Measurements from ENCODE around the gene CNPY3. TPM values are rescaled to one million over a fixed set of nuclear protein-coding genes. Genes with fewer than 3 reads are reported as not detected.
A peak's percentile ranks its signal among the peaks of the same experiment; 100 is the strongest.

The CNPY3 gene
- total and polyA plus RNA-seq, 2 of the 13 experiments (the other 11 are each of a cell fraction or from before 2014, with no cell fraction given), result 42.3 to 60.2 TPM

GRCh38 chr6:42938987-42939809 is 9.9 kb downstream of the CNPY3 start (continued):
- no peak for TF ChIP-seq CEBPZ (IDR thresholded peaks at IDR 0.05; ENCODE audit: low read length)
- no peak for TF ChIP-seq ZKSCAN1 (IDR thresholded peaks at IDR 0.05; ENCODE audit: low read length)
- peak; percentile 79 for TF ChIP-seq ZFP1 (CRISPR knock-in tag; IDR thresholded peaks at IDR 0.05)
- TF ChIP-seq FOXO1 (CRISPR knock-in tag; IDR thresholded peaks at IDR 0.05), result peak; percentile 99
- peak; percentile 61 for TF ChIP-seq NFYC (CRISPR knock-in tag; IDR thresholded peaks at IDR 0.05)
- TF ChIP-seq MBD4 (IDR thresholded peaks at IDR 0.05; ENCODE audit: borderline replicate concordance, low read length), result no peak
- peak; percentile 94 for TF ChIP-seq HOMEZ (CRISPR knock-in tag; IDR thresholded peaks at IDR 0.05; ENCODE audit: low read depth)
- peak; percentile 47; the same call in 1 of the 2 replicates for TF ChIP-seq ZNF780A (CRISPR knock-in tag; IDR thresholded peaks at IDR 0.05)
- peak; percentile 84; the same call in 1 of the 2 replicates for TF ChIP-seq TFAP4 (IDR thresholded peaks at IDR 0.05; ENCODE audit: borderline replicate concordance, low read depth)
- peak; percentile 63; the same call in 1 of the 3 replicates for TF ChIP-seq MXI1 (IDR thresholded peaks at IDR 0.05; ENCODE audit: borderline replicate concordance, low read depth, low read length)
- no peak for TF ChIP-seq PAWR (CRISPR knock-in tag; IDR thresholded peaks at IDR 0.05; ENCODE audit: borderline replicate concordance)
- TF ChIP-seq ZNF235 (CRISPR knock-in tag; IDR thresholded peaks at IDR 0.05; ENCODE audit: borderline replicate concordance), result no peak
- no peak for TF ChIP-seq GRHL1 (CRISPR knock-in tag; conservative IDR thresholded peaks at IDR 0.05)
- peak; percentile 65; the same call in 1 of the 2 replicates for TF ChIP-seq ZNF362 (CRISPR knock-in tag; IDR thresholded peaks at IDR 0.05; ENCODE audit: borderline replicate concordance)
- no peak; the same call in 1 of the 2 replicates for TF ChIP-seq ZNF546 (CRISPR knock-in tag; conservative IDR thresholded peaks at IDR 0.05)
- TF ChIP-seq SRSF1 (optimal IDR thresholded peaks at IDR 0.05; ENCODE audit: low read depth, low read length), result no peak
- no peak for TF ChIP-seq ZNF234 (CRISPR knock-in tag; conservative IDR thresholded peaks at IDR 0.05)
- TF ChIP-seq ZNF772 (CRISPR knock-in tag; IDR thresholded peaks at IDR 0.05), result no peak
- no peak for TF ChIP-seq ZNF530 (CRISPR knock-in tag; IDR thresholded peaks at IDR 0.05; ENCODE audit: low read depth)
